ENCODE data around the gene PPTC7.

- TF ChIP-seq CTCF (conservative IDR thresholded peaks at IDR 0.05 in 1 of 2, IDR thresholded peaks at IDR 0.05 in 1 of 2; ENCODE audit: low read depth in 1 of 2, low read length in 2 of 2) (no peak), EZH2 (IDR thresholded peaks at IDR 0.05; ENCODE audit: low read length, missing control alignments) (no peak)
Measured at GRCh38 chr12:110627500-110628195, 44.5 kb upstream of the PPTC7 start.

Measured in fibroblast of lung (primary cell).